Measurements from ENCODE around the gene SLC25A13.
"Not testable (repeated sequence)": the region's sequence is repeated elsewhere in the genome, so short reads cannot be mapped to it uniquely, and the experiment has no call there.

SLC25A13 gene

DNA sequence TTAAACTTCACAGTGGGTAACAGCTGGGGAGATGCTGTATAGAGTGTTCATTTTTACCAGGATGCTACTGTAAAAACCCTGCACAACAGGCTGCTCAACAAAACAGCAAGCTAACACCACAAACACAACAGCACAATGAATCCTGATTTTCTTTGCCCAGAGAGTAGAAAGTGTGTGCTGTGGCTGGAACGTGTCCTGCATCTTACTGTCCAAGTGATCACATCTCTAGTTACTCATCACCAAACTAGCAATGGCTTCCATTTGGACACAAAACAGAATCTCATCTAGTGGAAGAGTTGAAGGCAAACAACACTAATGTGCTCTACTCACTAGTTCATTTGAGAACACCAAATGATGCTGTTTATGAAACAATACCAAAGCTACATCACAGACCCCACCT is 121.2 kb downstream of the SLC25A13 start:
- no peak for DNase-seq (ENCODE audit: low read depth)

DNA sequence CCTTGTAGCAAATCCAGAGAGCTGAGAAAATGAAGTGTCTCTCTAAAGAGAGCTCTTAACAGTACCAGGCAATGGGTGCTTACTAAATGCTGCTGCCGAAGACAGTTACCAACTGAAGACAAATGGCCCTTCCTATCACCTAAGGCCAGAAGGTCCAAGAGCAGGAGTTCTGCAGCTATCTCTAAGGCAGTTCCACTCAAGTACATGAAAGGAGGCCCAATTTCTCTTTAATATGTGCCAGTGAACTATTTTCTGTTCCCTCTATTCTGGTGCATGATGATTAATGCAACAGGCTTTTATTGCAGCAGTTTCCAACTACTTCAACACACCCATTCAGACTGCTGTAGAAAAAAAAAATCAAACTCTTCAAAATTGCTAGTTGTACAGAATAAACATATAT is 122.5 kb downstream of the SLC25A13 start:
- no peak for DNase-seq (ENCODE audit: low read depth)

DNA sequence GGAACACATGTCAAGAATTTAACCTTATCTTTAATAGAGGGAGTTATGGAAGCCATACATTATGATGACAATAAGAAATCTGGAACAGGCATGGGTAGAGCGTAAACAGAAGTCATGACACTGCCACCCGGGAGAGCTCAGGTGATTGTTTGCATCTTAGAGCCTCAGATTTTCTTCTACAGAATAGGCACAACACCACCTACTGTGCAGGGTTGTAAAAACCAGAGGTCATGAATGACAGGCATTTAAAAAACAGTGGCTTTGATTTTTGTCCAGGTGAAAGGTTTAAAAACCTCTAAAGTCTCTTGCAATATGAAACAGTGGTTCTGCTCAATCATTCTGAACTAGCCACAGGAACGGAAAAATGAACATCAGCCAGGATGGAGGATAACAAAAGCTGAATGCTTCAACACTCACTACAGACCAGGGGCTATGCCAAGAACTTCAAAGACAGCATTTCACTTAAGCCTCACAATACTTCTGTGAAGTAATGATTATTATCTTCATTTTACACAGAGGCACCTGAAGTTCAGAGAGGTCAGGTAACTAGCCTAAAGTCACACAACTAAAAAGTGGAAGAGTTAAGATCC is 123.8 kb downstream of the SLC25A13 start:
- no peak for DNase-seq (ENCODE audit: low read depth)

DNA sequence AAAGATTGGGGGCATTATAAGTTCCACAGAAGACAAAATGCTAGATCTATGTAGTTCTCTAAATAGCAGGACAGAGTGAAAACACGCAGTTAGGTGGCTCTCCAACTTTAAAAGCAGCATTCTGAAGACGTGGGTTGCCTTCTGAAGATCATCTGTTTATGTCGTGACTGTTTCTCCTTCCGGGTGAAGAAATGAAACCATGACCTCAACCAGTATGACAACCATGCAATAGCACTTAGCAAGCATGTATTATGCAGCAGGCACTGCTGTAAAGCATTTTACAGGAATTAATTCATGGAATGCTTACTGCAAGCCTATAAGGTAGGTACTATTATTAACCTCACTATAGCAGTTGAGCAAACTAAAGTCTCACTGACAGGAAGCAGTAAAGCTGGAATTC is 125.2 kb downstream of the SLC25A13 start:
- no peak for DNase-seq (ENCODE audit: low read depth)

DNA sequence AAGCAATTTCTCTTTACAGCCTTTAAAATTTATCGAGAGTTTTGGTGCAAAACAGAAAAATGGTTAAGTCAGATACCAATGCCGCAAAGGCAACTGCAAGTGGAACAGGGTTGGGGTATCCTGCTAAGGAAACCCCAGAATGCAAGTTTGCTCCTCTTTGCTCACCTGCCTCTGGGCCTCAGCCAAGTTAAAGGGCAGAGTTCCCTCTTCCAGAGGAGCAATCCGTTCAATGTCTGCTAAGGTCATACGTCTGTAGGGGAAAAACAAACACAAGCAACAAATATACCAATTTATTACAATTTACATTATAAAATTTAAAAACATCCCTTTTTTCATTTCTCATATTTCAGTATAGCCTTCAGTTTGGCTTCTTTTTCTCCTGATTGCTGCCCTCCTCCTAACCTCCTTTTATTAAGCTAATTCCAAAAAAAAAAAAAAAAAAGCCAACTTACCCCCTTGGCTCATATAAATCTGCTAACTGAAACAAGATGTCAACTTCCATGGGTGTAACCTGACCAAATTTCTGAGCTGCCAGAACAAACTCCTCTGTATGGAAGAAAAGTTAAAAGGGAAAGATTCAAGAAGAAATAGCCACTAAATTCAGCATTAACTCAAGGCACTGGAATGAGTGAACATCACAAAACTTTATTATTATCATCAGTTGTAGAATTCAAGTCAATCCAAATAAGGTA is 132.6 kb downstream of the SLC25A13 start:
- DNase-seq (ENCODE audit: low read depth) = no peak

DNA sequence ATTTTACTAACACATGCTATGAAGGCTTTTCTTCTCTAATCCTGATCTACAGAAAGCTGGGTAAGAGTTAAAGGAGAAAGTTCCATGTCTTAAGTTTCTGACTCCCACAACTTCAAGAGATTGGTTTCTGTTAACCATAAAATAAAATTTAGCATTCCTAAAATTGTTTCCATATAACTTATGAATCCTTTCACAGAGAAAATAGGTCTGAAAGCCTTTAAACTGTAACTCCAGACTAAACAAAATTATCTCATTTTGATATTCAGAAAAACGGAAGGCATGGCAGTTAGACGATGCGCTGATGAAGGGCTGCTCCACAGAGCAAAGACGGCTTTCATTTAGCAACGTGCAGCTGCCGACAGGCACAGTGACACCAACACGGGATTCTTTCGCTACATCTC is 133.3 kb downstream of the SLC25A13 start:
- DNase-seq (ENCODE audit: low read depth) = no peak

DNA sequence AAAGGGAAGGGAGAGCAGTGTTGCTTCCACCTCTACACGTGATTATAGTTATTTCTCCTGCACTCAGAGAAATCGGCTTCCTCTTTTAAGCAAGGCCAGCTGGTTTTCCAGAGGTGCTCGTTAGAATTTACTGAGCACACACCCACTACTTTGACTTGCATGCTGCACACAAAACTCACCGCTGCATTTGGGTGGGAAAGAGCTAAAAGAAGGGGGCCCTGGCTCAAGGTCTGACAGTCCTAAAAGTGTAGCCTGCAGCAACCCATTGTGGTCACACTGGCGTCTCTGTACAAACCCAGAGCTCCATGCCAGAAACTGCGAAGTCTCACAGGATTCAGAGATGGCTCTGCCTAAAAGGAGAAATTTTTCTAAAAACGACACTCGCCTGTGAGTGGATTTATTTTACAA is 133.7 kb downstream of the SLC25A13 start:
- no peak for DNase-seq (ENCODE audit: low read depth)

DNA sequence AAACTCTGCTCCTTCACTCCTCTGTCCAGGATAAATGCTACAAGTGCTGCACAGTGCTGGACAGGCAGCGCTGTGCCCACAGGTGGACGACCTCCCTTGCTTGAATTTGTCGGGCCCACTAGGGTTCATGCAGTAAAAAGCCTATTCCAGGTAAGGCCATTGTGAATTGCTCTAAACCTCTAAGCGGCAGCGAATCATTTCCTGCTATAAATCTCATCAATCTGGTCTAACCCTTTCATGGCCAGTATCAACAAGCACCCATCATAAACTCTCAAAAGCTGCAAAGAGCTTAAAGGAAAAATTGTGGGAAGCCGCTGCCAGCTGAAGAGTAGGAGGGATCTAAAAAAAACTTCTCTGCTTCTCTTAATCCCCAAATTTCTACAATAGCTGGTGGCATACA is 134.2 kb downstream of the SLC25A13 start:
- DNase-seq (ENCODE audit: low read depth) = no peak

DNA sequence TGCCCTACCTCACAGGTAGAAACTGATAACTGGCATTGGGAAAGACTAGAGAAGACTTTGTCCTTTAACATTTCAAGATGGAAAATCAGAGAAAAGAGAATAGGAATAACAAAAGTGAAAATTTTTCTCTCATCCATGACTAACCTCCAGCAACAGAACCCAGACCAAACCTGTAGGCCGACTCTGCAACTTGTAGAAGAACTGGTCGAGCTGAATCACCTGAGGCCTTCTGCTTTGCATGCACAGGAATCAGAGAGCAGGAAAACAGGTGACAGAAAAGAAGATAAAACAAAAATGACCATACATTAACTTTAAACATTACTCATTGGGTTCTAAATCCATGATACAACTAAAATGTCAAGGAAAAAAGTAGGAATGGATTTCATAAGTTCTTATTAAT is 137.1 kb downstream of the SLC25A13 start:
- DNase-seq (ENCODE audit: low read depth) = no peak

DNA sequence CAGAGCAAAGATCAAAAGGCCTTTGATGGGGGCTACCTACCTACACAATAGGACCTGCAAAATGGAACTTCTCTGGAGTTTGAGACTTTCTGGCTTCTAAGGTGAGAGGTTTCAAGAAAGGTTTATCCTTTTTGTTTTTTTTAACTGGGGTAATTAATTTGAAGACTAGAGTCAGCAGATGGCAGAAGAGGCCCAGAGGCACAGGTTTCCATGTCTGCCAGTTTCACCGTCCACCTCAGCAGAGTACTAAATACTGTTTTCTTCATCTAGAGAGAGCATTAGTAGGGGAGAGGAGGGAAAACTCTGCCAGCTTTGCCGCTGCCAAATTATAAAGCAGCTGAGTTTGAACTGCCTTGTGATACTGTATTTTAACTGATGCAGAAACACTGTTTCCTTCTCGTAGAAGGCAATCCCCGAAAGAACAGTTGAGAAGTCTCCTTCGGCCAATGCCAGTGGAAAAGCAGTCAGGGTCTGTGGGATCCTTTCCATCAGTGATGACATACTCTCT is 138.7 kb downstream of the SLC25A13 start:
- DNase-seq (ENCODE audit: low read depth) = no peak

DNA sequence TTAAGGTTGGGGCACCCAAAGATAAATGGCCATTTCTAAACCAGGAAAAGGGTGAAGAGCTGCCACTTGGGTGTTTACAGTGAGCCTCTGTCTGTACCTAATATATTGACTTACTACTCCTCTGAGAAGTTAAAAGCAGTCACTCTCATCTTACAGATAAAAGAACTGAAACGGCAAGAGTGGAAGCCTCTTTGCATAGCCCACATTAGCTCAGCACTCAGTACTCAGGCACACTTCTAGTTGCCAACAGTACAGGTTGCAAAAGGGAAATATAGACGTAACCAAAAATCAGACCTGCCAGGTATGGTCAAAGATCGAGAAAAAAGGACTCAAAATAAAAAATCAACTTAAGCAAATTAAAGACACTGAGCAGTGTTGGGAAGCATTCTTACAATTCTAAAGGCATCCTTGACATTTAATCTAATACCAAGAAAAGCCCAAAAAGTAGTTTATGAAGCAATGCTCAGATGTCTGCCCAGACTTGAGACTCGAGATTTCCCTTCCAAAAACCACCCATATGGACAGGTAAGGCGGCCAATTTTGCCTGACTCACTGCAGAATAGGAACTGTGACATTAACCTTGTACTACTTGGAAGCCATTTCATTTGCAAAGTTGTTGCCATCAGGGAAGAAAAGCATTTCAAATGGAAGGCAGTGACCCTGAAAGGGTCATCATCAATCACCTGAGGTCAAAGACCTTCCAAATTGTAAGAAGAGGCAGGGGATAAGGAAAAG is 139.3 kb downstream of the SLC25A13 start:
- DNase-seq (ENCODE audit: low read depth) = no peak

DNA sequence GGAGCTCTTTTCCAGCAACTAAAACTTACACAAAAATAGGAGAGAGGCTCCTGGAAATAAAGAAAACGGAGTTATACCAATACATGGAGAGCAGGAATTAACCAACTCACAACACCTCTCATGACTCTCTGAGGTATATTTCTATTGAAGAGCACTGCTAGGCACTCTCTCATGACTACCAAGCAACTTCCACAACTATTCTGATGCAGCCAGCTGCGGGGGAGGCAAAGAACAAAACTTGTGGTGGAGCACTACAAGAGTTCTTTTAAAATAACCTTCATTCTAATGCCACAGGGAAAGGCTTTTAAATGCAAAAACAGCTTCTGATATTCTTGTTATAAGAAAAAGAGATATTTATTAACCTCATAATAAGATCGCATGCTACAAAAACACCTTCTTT is 140.7 kb downstream of the SLC25A13 start:
- DNase-seq (ENCODE audit: low read depth) = no peak

DNA sequence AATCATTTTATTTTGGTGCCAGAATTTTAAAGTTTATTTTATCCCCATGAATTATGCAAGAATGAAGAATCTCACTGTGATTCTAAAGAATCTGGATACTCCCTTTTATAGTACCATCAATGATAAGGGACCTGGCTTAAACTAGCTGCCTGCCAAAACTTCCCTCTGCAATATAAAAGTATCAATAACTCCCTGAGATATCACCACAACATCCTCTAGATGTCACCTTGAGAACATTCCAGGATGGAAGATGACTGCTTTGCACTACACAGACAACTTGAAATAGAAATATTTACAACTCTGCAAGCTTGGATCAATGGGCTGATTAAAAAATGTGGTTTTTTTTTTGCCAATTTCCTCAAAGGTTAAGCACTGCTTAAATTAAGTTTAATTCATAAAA is 142.1 kb downstream of the SLC25A13 start:
- DNase-seq (ENCODE audit: low read depth) = no peak

DNA sequence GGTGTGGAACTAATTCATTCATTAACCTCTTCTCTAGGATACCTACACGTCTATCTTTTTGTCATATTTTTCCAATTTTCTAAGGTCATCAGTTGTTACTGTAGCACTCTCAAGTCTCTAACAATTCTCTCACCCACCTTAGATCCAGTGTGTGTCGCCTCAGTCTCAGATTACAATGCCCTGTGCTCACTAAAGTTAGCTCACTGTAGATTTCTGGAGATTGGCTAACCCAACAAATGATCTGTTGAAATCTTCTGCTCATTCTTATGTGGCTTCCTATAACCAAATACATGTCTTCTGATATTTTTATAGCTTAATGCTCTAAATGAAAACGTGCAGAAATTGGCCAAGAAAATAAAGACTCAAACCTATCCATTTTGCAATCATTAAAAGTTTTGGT is 142.6 kb downstream of the SLC25A13 start:
- no peak for DNase-seq (ENCODE audit: low read depth)

DNA sequence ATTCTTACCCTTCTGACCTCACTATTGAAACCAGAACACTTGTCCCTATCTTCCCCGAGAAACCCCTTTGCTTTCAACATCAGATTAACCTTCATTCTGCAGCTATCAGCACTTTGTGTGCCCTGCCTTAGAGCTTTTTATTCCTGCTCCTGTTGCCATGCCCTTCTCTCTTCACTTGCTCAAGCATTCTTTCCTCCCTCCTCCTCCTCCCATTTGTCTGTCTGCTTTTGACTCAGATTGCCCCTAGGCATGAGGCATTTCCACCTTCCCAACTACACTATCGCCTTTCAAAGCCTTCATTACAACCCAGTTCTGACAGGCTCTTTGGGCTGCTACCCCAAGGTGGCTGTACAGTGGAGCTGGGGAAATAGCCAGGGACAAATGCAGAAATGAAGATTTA is 143.3 kb downstream of the SLC25A13 start:
- no peak for DNase-seq (ENCODE audit: low read depth)

DNA sequence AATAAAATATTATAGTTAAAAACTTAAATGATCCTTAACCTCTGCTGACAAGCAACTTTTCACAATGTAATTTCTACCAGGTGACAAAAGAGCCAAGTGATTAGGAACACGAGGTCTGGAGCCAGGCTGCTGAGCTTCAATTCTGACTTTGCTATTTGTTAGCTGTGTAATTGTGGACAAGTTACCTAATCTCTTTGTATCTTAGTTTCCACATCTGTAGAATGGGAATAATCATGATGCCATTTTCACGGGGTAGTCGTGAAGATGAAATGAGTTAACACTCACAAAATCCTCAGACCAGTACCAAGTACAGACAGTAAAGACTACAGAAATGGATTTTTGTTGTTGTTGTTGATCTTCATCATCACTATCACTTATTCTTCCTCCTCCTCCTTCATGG is 144.5 kb downstream of the SLC25A13 start:
- DNase-seq (ENCODE audit: low read depth) = no peak

DNA sequence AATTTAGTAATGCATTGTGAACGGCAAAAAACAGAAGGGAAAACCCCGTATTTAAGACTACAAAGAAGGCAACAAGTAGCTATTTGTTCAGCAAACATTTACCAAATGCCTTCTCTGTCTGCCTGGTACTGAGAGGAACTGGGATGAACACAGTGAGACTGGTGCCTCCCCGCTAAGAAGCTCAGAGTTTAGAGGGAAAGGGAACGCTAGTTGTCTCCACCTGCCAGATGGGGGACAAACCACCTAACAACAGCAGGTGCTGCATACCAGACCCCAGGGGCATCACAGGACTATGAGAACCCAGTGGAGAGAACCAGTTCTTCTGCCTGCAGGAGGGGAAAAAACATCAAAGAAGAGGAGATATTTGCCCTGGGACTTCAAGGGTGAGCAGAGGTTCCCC is 147.1 kb downstream of the SLC25A13 start:
- no peak for DNase-seq (ENCODE audit: low read depth)

DNA sequence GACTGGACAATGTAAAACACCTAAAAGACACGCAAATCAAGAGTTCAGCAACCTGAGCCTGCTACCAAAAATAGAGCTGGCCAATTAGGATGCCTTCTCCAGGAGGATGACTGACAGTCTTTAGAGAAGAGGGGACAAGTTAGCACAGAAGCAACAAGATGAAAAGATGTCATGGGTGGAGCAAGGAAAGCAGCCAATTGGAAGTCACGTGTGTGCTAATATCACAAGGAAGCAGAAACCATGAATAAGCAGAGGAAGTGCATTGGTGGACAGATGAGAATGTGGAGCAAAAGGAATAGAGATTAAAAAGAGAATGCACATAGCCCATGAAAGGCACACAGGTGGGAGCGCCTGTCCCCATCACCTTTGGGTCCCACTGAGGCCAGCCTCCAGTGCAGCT is 148.1 kb downstream of the SLC25A13 start:
- DNase-seq (ENCODE audit: low read depth) = no peak

DNA sequence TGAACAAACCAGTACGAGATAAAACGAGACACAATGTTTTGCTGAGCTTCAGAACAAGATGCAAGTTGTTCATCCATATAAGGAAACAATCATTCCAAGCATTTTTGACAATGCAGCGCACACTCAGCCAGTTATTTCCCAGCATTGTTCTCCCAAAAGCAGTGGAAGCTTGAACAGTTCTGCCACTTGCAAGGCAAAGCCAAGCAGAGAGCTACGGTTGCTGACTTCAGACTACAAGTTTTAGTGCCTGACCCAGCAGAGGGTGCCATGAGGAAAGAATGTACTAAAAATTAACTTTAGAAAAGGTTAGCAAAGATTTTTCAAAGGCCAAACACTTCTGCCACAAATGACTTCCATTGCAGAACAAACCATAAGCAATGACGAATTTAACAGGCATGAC is 152.5 kb downstream of the SLC25A13 start:
- DNase-seq (ENCODE audit: low read depth) = no peak

DNA sequence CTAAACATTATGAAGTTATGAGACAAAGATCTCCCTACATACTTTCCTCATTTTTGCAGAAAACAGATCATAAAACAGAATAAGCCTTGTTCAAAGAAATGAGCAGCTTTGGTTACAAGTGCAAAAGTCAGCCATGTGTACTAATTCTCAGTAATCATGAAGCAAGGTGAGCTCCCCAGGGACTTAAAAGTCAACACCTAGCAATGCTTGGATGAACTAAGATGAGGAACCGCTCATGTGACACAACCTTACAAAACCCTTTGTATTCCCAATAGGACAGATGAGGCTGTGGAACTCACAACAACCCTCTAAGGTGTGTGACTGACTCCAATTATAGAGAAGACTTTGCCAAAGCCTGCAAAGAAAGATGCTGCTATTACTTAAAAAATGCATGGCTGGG is 154.5 kb downstream of the SLC25A13 start:
- DNase-seq (ENCODE audit: low read depth) = no peak

DNA sequence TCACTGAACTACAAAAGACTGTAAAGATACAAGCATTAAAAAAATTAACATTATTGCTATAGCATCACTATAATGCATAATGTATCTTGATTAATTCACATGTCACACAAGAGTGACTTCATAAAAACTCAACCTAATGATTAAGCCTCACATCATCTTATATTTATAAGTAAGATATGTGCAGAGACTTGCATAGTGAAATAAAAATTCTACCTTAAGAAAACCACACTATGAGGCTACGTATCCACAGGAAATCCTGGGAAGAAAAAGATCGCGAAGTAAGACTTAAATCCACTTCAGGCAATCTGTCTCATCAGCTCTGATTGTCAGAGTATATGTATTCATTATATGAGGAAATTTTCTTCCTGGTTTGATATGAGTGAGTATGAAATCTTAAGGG is 160.0 kb downstream of the SLC25A13 start:
- DNase-seq (ENCODE audit: low read depth) = no peak

DNA sequence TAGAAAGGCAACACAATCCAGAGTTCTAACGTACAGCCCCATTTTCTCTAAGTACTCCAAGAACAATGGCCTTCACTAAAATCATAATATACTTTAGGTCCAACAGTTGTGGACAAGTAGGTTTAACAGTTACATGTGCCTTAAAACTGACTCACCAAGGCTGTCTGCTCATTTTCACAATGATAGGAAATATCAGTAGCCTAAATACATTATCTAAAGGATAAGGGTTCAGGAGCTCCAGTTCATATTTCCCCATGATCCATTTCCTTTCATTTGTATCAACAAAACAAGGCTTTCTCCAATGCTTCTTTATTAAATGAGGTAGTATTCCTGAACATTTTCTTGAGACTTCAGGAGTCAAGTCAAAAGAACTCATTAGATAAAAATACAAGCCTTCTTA is 164.0 kb downstream of the SLC25A13 start:
- no peak for DNase-seq (ENCODE audit: low read depth)

DNA sequence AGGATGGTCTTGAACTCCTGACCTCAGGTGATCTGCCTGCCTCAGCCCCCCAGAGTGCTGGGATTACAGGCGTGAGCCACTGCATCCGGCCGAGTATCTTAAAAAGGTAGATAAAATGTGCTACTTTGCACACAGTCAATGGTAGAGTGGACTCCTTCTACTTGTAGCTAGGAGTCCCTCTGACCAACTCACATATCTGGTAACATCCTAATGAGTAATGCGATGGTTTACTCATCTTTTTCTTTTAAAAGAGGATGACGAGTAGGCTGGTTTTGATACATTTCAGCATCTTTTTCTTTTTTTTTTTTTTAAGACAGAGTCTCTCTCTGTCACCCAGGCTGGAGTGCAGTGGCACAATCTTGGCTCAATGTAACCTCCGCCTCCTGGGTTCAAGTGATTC is 167.4 kb downstream of the SLC25A13 start:
- DNase-seq (ENCODE audit: low read depth) = not testable (repeated sequence)

Measured in stimulated activated CD8-positive, alpha-beta memory T cell treated with anti-CD3 and anti-CD28 coated beads, Interleukin-7, amount 100 ng/mL, for 24 hours (primary cell).